ENCODE measurements around the gene HK1.

Gene HK1

GRCh38 chr10:69398466-69398865 is 120.2 kb downstream of the HK1 start:
- Histone ChIP-seq H3K79me2 (no peaks in the 10 kb centered on the region), H3K9ac (no peak overlapping the region), H3K4me2 (ENCODE audit: low read length) (no peak overlapping the region), H3K27me3 (ENCODE audit: control insufficient read depth, insufficient read depth, low read length) (no peaks in the 10 kb centered on the region), H3K36me3 (ENCODE audit: control insufficient read depth, insufficient read depth, low read length) (no peaks in the 10 kb centered on the region), H3K9me3 (ENCODE audit: control insufficient read depth, low read length) (no peaks in the 10 kb centered on the region), H3K27ac (no peak overlapping the region), H3K4me3 (ENCODE audit: low read depth, low read length) (no peak overlapping the region), H2AFZ (no peak overlapping the region), H3K4me1 (no peaks in the 10 kb centered on the region)
- TF ChIP-seq CTCF (IDR thresholded peaks at IDR 0.05) = no peak

GRCh38 chr10:69400936-69401335 is 122.6 kb downstream of the HK1 start:
- Histone ChIP-seq H3K4me2 (ENCODE audit: low read length) (no peak overlapping the region), H3K27me3 (ENCODE audit: control insufficient read depth, insufficient read depth, low read length) (no peaks in the 10 kb centered on the region), H3K9ac (no peak overlapping the region), H3K27ac (no peak overlapping the region), H3K4me3 (ENCODE audit: low read depth, low read length) (no peak overlapping the region), H2AFZ (no peak overlapping the region), H3K4me1 (peaks cover 6% of the 10 kb centered on the region), H3K79me2 (no peaks in the 10 kb centered on the region), H3K9me3 (ENCODE audit: control insufficient read depth, low read length) (no peaks in the 10 kb centered on the region), H3K36me3 (ENCODE audit: control insufficient read depth, insufficient read depth, low read length) (no peaks in the 10 kb centered on the region)
- no peak for TF ChIP-seq CTCF (IDR thresholded peaks at IDR 0.05)

GRCh38 chr10:69401416-69401815 is 123.1 kb downstream of the HK1 start:
- Histone ChIP-seq H2AFZ (no peak overlapping the region), H3K79me2 (no peaks in the 10 kb centered on the region), H3K36me3 (ENCODE audit: control insufficient read depth, insufficient read depth, low read length) (no peaks in the 10 kb centered on the region), H3K9me3 (ENCODE audit: control insufficient read depth, low read length) (no peaks in the 10 kb centered on the region), H3K27ac (no peak overlapping the region), H3K27me3 (ENCODE audit: control insufficient read depth, insufficient read depth, low read length) (no peaks in the 10 kb centered on the region), H3K4me1 (peaks cover 6% of the 10 kb centered on the region), H3K9ac (no peak overlapping the region), H3K4me2 (ENCODE audit: low read length) (no peak overlapping the region), H3K4me3 (ENCODE audit: low read depth, low read length) (no peak overlapping the region)
- TF ChIP-seq CTCF (IDR thresholded peaks at IDR 0.05) = no peak

GRCh38 chr10:69402386-69402785 is 124.1 kb downstream of the HK1 start:
- H3K9me3 ChIP-seq (ENCODE audit: control insufficient read depth, low read length) = no peaks in the 10 kb centered on the region
- H3K27me3 ChIP-seq (ENCODE audit: control insufficient read depth, insufficient read depth, low read length) = no peaks in the 10 kb centered on the region
- H3K27ac ChIP-seq = no peak overlapping the region
- H2AFZ ChIP-seq = no peak overlapping the region
- no peak overlapping the region for H3K9ac ChIP-seq
- no peak overlapping the region for H3K4me3 ChIP-seq (ENCODE audit: low read depth, low read length)
- no peaks in the 10 kb centered on the region for H3K36me3 ChIP-seq (ENCODE audit: control insufficient read depth, insufficient read depth, low read length)
- peaks cover 6% of the 10 kb centered on the region for H3K4me1 ChIP-seq
- no peaks in the 10 kb centered on the region for H3K79me2 ChIP-seq
- TF ChIP-seq CTCF (IDR thresholded peaks at IDR 0.05) = no peak
- H3K4me2 ChIP-seq (ENCODE audit: low read length) = no peak overlapping the region

- no peaks in the 10 kb centered on the region for H3K27me3 ChIP-seq (ENCODE audit: control insufficient read depth, insufficient read depth, low read length)
- TF ChIP-seq CTCF (IDR thresholded peaks at IDR 0.05) = no peak
- H3K36me3 ChIP-seq (ENCODE audit: control insufficient read depth, insufficient read depth, low read length) = no peaks in the 10 kb centered on the region
- H3K27ac ChIP-seq = no peak overlapping the region
- no peaks in the 10 kb centered on the region for H3K79me2 ChIP-seq
- no peaks in the 10 kb centered on the region for H3K9me3 ChIP-seq (ENCODE audit: control insufficient read depth, low read length)
- H3K9ac ChIP-seq = no peak overlapping the region
- no peak overlapping the region for H2AFZ ChIP-seq
- H3K4me1 ChIP-seq = peaks cover 6% of the 10 kb centered on the region
- no peak overlapping the region for H3K4me2 ChIP-seq (ENCODE audit: low read length)
- no peak overlapping the region for H3K4me3 ChIP-seq (ENCODE audit: low read depth, low read length)
Observed at GRCh38 chr10:69403066-69403465, 124.8 kb downstream of the HK1 start.

Measured in parathyroid adenoma (tissue), 2 donors.